ENCODE results near the gene CLHC1. TPM values are rescaled to one million over a fixed set of nuclear protein-coding genes. Genes with fewer than 3 reads are reported as not detected.
A peak's percentile ranks its signal among the peaks of the same experiment; 100 is the strongest.

CLHC1 gene
- total and polyA plus RNA-seq, 2 of the 8 experiments (the other 6 are each of a cell fraction or from before 2014, with no cell fraction given): 2.6 to 10.8 TPM

DNA sequence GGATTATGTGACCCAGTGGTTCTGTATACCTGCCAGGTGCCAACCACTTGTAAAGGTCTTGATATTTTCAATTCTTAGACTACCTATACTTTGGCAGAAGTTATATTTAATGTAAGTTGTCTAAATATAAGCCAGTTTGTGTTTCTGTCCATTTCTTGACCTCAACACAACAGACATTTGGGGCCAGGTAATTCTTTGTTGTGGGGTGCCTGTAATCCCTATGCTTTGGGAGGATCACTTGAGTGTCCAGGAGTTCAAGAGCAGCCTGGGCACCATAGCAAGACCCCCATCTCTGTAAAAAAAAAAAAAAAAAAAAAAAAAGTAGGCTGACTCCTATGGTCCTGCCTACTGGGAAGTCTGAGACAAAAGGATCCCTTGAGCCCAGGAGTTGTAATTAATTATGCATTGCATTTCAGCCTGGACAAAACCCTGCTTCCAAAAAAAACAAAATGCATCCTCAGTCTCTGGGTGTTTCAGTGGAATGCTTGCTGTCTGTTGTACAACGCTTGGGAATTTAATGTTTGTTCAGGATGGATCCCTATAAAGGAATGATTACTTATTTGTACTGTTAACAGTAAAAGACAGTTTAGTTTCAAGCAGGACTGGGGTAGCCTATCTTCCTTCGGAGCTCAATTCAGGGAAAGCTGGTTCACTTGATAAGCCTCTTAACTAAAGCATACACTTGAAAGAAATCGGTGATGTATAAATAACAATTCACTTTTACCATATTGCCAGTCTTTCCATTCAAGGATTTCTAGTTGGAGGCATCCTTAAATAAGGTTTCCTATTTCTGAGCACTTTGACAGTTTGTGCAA lies 3.8 kb upstream of the CLHC1 start:
- no peak overlapping the region for H2AFZ ChIP-seq (ENCODE audit: low read length)
- no peak overlapping the region for H2AK5ac ChIP-seq (ENCODE audit: low read depth, low read length)
- no peak overlapping the region for H3K4ac ChIP-seq (replicated peaks; ENCODE audit: insufficient read length, low read depth, low read length)
- DNase-seq (ENCODE audit: low read depth in 1 of 2, low spot score in 2 of 2) (no peak), FAIRE-seq (no peak)
- no peak overlapping the region for H3K56ac ChIP-seq (replicated peaks; ENCODE audit: insufficient read length, low read depth, low read length)
- H3K27me3 ChIP-seq (replicated peaks in 1 of 4; ENCODE audit: control insufficient read depth in 3 of 4, extremely low read depth in 1 of 4, insufficient read depth in 3 of 4, low read length in 3 of 4): no peaks in the 10 kb centered on the region
- H3K23me2 ChIP-seq (ENCODE audit: low read depth, low read length): peaks cover 6% of the 10 kb centered on the region
- H2BK12ac ChIP-seq (ENCODE audit: low read depth, low read length): no peak overlapping the region
- no peak overlapping the region for H2BK120ac ChIP-seq (replicated peaks; ENCODE audit: low read depth, low read length)
- H2BK20ac ChIP-seq (ENCODE audit: low read length): no peak overlapping the region
- no peak for TF ChIP-seq JUND (IDR thresholded peaks at IDR 0.05; ENCODE audit: low read length)
- peak in 1 of 2 experiments; percentile 68; a peak in 2 of 3 replicates for TF ChIP-seq POLR2A (IDR thresholded peaks at IDR 0.05; ENCODE audit: control extremely low read depth in 1 of 2, low read depth in 2 of 2, low read length in 2 of 2)
- TF ChIP-seq POLR2AphosphoS5 (IDR thresholded peaks at IDR 0.05; ENCODE audit: low read depth, low read length): peak; percentile 33
- no peak for TF ChIP-seq CBX8 (IDR thresholded peaks at IDR 0.05; ENCODE audit: borderline replicate concordance, low read depth, low read length)
- H2BK5ac ChIP-seq (ENCODE audit: low read depth, low read length): no peak overlapping the region
- H3K4me3 ChIP-seq (ENCODE audit: extremely low read depth in 1 of 4, insufficient read depth in 2 of 4, low read depth in 3 of 4, low read length in 4 of 4): no peak overlapping the region
- ChIA-PET POLR2A (ENCODE audit: partially characterized antibody) (interaction anchor here (1.0 to 4.3 kb wide), 5 partner anchors 11 to 22 kb away, joined by 3 to 20 read pairs (median 6); no protein-coding TSS in a partner anchor), CTCF (ENCODE audit: partially characterized antibody) (no interaction called here)
- no peak overlapping the region for H3K4me2 ChIP-seq (ENCODE audit: insufficient read depth in 1 of 2, low read depth in 2 of 2, low read length in 2 of 2)
- no peak overlapping the region for H3K14ac ChIP-seq (ENCODE audit: insufficient read length)
- peaks cover 0 to 5% (median 1%) of the 10 kb centered on the region in 4 experiments; a peak in 3 of 7 replicates for H3K4me1 ChIP-seq (replicated peaks in 1 of 4; ENCODE audit: control insufficient read depth in 3 of 4, insufficient read depth in 4 of 4, low read length in 3 of 4)
- 94% methylated on average over 3 of the region's 3 CpGs; no CpG with 5 or more reads in 1 of the 2 experiments for WGBS, 2 experiments (ENCODE audit: extremely low coverage in 1 of 2, insufficient coverage in 1 of 2, insufficient read length in 1 of 2, insufficient replicate concordance in 2 of 2, low coverage in 1 of 2, low lambda C conversion rate in 2 of 2, missing lambda C conversion rate in 1 of 2)
- no peak overlapping the region for H2BK15ac ChIP-seq (ENCODE audit: low read length)
- no peak overlapping the region for H4K91ac ChIP-seq (replicated peaks; ENCODE audit: insufficient read length, low read length)
- H3K36me3 ChIP-seq (ENCODE audit: control insufficient read depth in 2 of 4, insufficient read depth in 4 of 4, low read length in 3 of 4): peaks cover 20 to 59% (median 34%) of the 10 kb centered on the region in 4 experiments
- no peak overlapping the region for H3K9ac ChIP-seq (replicated peaks in 1 of 4; ENCODE audit: extremely low read depth in 1 of 4, low read depth in 3 of 4, low read length in 3 of 4)
- H3K23ac ChIP-seq (ENCODE audit: insufficient read length): no peak overlapping the region
- no peaks in the 10 kb centered on the region for H3K79me1 ChIP-seq (ENCODE audit: low read depth, low read length)
- H3K79me2 ChIP-seq (ENCODE audit: control insufficient read depth in 1 of 2, insufficient read depth in 2 of 2, low read length in 2 of 2): peaks cover 8 to 22% of the 10 kb centered on the region in 2 experiments; a peak in 3 of 4 replicates
- H4K20me1 ChIP-seq (replicated peaks in 1 of 2; ENCODE audit: control insufficient read depth in 1 of 2, insufficient read depth in 2 of 2, low read length in 2 of 2): peaks cover 0 to 5% of the 10 kb centered on the region in 2 experiments
- H4K8ac ChIP-seq (ENCODE audit: extremely low read depth, insufficient read depth, low read length): no peak overlapping the region
- no peak overlapping the region for H3K18ac ChIP-seq (ENCODE audit: extremely low read depth, low read length)
- H3K27ac ChIP-seq (ENCODE audit: low read depth, low read length): no peak overlapping the region
- no peaks in the 10 kb centered on the region for H3K9me3 ChIP-seq (ENCODE audit: insufficient read depth in 2 of 2, low read depth in 1 of 2, low read length in 1 of 2)
- H4K5ac ChIP-seq (ENCODE audit: insufficient read length, low read depth, low read length): no peak overlapping the region
